NCI-H82 (cell line): ENCODE results near the gene HSF5.
A peak's percentile ranks its signal among the peaks of the same experiment; 100 is the strongest.
"Not testable (repeated sequence)": the region's sequence is repeated elsewhere in the genome, so short reads cannot be mapped to it uniquely, and the experiment has no call there.

ENCODE experiments used
- DNase-seq: peaks from one replicate; lab custom pipeline; 2025; lab: John Stamatoyannopoulos, UW

Gene HSF5

DNA sequence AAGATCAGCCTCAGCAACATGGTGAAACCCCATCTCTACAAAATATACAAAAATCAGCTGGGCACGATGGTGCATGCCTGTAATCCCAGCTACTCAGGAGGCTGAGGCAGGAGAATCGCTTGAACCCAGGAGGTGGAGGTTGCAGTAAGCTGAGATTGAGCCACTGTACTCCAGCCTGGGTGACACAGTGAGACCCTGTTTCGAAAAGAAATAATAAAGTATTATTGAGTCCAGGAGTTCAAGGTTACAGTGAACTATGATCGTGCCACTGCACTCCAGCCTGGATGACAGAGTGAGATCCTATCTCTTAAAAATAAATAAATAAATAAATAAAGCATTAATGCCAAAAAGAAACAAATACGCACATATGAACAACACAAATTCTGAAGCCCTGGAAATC is 6.4 kb downstream of the HSF5 start:
- DNase-seq: not testable (repeated sequence)

GRCh38 chr17:58480090-58480489 is 8.1 kb downstream of the HSF5 start:
- no peak for DNase-seq

GRCh38 chr17:58476812-58477211 is 11.4 kb downstream of the HSF5 start:
- DNase-seq: no peak

GRCh38 chr17:58475985-58476384 is 12.2 kb downstream of the HSF5 start:
- no peak for DNase-seq

DNA sequence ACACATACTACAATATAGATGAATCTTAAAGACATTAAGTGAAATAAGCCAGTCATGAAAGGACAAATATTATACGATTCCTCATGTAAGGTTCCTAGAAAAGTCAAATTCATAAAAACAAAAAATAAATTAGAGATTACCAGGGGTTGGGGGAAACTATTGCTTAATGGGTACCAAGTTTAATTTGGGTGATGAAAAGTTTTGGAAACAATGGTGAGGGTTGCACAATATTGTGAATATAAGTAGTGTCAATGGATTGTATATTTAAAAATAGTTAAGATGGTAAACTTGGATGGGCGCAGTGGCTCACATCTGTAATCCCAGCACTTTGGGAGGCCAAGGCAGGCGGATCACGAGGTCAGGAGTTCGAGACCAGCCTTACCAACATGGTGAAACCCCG is 17.9 kb downstream of the HSF5 start:
- no peak for DNase-seq

DNA sequence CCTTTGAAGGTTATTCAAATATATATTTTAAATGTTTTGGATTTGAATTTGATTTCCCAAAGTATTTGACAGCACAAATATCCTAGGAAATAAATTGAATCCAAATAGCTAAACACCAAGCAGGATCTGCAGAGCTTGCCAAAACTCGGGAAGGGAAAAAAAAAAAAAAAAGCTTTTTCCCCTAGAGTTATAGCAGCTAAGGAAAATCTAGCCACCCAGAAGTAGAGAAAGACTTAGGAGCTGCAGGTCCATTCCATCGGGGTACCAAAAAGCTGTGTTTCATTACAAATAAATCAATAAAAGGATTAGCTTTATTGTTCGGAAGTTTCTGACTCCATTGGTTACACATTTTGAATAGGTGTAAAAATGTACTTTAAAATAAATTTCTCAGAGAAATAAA is 19.3 kb downstream of the HSF5 start:
- DNase-seq: no peak

GRCh38 chr17:58455491-58455890 is 32.7 kb downstream of the HSF5 start:
- no peak for DNase-seq

DNA sequence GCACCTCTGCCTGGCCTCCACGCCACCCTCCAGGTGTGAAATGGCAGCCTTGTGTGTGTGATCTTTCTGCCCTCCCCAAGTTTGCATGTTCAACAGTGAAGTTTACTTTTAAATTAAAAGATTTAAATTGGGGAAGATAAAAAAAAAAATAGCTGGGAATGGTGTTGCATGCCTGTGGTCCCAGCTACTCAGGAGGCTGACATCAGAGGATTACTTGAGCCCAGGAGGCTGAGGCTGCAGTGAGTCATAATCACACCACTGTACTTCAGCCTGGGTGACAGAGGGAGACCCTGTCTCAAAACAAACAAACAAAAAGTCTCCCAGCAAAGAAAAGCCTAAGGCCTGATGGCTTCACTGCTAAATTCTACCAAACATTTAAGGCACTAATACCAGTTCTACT is 35.5 kb downstream of the HSF5 start:
- peak; percentile 19 for DNase-seq

DNA sequence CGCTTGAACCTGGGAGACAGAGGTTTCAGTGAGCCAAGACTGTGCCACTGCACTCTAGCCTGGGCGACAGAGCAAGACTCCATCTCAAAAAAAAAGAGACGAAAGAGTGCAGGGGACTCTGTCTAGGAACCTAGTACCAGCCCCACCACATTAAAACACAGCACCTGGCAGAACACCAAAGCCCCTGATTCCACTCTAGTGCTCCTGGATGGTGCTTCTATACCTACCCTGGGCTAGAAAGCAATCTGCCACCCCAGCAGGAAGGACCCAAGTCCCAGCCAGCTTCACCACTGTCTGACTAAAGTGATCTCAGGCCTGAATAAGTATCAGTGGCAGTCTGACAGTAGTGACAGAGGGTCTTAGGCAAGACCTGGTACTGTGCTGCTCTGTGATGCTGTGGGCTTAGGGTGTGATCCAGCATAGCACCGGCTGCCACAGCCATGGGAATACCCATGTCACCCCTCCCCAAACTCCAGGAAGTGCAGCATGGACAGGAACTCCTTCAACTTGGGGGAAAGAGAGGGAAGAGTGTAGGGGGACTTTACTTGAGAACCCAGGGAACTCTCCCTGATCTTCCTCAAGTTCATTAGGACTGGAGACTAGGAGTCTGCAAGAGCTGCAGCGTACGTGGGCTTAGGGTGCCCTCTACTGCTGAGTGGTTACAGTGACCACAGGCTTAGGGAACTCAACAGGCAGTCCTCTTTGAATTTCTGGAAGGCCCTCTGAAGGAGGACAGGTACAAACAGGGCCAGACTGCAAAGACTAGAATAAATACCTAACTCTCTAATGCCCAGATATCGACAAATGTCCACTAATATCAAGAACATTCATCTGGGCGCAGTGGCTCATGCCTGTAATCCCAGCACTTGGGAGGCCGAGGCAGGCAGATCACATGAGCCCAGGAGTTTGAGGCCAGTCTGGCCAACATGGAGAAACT is 40.9 kb downstream of the HSF5 start:
- peak; percentile 95 for DNase-seq

DNA sequence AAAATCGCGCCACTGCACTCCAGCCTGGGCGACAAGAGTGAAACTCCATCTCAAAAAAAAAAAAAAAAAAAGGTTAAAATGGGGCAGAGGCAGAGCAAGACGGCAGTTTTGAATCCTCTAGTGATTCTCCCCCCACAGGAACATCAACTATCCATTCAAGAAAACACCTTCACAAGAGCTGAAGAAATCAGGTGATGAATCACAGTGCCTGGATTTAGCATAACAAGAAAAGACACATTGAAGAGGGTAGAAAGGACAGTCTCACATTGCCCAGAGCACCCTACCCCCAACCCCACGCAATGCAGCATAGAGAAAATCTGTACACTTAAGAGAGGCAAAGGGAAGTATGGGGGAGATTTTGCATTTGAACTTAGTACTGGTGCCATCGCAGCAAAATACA is 42.1 kb downstream of the HSF5 start:
- DNase-seq: no peak

- DNase-seq: no peak
These were observed 51.4 kb downstream of the HSF5 start for GRCh38 chr17:58436805-58437239.

GRCh38 chr17:58436245-58436644 is 52.0 kb downstream of the HSF5 start:
- DNase-seq: no peak

DNA sequence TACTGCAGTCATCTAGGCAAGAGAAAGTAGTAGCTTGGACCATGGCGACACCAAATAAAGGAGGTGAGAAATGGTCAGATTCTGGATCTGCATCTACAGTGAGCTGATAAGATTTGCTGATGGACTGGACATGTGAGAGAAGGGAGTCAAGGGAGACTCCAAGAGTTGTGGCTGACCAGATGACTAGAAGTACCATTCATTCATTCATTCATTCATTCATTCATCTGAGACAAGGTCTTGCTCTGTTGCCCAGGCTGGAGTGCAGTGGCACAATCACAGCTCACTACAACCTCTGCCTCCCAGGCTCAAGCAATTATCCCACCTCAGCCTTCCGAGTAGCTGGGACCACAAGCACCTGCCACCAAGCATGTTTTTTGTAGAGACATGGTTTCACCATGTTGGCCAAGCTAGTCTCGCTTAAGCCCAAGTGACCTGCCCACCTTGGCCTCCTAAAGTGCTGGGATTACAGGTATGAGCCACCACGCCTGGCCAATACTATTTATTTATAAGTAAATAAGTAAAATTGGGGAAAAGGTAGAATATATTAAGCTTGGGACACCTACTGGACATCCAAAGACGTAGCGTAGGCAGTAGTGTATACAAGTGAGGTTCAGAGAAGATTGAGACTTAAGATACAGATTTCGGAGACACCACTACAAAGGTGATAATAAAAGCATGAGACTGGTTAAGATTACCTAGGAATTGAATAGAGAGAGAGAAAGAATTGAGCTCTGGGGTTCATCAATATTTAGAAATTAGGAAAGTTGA is 55.2 kb downstream of the HSF5 start:
- DNase-seq: no peak

DNA sequence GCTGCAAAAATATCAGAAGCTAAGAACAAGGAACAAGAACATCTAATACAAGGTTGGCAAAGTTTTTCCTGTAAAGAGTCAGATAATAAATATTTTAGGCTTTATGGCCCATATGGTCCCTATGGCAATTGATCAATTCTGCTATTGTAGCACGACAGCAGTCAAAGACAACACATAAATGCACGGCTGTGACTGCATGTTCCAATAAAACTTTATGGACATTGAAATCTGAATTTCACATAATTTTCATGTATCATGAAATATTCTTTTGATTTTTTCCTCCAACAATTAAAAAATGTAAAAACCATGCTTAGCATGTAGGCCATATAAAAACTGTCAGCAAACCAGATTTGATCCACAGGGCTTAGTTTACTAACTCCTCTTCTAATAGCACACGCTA is 60.4 kb downstream of the HSF5 start:
- no peak for DNase-seq

DNA sequence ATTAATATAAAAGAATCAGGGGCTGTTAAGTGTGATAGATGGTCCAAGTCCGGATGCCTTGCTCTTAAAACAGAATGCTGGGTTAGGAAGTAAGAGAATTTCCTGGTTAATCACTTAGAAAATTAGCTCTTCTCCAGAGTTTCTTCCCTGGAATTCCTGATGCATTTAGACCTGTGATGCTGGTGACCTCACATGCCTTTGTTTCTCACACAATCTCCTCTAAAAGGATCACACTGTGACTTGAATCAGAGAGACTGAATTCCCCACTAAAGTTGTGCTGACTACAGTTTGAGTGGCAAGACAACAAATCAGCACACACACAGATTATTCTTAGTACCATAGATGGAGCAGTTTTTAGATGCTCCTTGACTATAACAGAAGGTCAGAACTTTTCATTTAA is 66.5 kb downstream of the HSF5 start:
- peak; percentile 30 for DNase-seq

DNA sequence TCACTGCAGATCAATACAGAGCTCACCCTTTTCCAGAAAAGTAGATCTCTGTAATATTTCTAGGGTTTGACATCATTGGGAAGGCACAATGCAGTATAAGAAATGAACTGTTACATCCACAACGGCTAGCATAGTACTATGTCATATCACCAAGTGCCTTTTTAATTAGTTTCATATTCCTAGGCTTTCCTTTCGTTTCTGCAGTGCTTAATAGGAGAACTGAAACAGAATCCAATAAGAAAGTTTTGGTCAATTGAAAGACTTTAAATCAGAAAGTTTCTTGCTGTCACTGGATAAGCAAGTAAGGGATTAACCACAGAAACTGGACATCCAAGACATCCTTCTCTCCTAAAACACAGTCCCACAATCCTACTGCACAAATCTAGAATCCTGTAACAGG is 67.4 kb downstream of the HSF5 start:
- DNase-seq: no peak

GRCh38 chr17:58417300-58418092 is 70.7 kb downstream of the HSF5 start, which contains the start of gene RNF43:
RNF43 (minus strand) TSS chr17:58417534; CDS start chr17:58415577, 1,957 bp downstream.
- DNase-seq: peak; percentile 98

DNA sequence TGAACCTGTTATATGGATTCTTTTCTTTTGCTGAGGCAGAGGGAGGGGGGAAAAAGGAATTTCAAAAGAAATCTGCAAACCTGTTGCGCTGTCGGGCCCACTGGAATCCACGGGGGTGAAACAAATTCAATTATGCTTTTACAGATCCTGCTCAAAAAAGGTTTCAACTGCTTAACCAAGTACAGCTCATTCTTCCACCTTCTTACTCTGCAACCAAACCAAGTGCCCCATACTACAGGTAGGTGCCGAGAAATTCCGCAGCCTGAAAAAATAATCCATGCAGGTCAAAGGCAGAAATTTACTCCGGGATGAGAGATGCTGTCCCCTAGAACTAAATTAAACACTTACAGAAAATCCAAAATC is 71.3 kb downstream of the HSF5 start:
- no peak for DNase-seq

DNA sequence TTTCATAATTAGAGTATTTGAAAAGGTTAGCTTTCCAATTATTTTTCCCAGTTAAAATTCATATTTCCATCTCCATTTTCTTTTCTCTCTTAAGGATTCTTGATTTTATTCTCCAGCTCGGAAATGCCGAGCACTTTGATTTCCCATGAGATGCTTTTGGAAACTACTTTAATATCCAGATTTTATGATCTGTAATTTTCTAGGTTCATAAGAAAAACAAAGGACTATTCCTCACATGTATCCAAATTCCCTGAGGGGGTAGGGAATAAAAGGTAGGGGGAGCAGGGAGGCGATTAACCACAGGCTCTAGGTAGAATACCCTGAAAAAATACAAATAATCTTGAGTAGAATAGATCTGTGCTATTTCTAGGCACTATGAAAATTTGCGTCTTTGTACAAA is 71.8 kb downstream of the HSF5 start:
- DNase-seq: no peak

DNA sequence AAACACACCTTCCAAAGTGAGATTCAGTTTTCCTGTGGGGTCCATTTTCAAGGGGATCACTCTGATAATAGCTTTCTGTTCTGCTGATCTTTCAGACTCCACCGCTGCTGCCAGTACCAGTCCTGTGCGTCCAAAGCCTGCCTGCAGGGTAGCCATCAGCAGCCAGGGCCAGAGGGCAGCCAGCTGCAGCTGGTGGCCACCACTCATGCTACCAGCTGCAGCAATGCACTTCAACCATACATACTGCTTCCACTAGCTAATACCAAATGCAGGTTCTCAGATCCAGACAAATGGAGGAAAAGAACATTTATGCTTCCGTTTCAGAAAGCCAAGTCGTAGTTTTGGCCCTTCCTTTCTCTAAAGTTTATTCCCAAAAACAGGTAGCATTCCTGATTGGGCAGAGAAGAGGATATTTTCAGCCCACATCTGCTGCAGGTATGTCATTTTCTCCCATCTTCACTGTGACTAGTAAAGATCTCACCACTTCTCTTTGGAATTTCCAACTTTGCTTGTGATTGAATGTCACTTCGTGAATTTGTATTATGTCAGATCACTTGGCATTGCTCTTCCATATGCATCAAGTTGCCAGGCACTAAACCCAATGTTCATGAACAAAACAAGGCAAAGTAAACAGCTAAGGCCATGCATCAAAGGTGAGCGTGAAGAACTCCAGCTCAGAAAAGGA is 72.7 kb downstream of the HSF5 start:
- DNase-seq: no peak

DNA sequence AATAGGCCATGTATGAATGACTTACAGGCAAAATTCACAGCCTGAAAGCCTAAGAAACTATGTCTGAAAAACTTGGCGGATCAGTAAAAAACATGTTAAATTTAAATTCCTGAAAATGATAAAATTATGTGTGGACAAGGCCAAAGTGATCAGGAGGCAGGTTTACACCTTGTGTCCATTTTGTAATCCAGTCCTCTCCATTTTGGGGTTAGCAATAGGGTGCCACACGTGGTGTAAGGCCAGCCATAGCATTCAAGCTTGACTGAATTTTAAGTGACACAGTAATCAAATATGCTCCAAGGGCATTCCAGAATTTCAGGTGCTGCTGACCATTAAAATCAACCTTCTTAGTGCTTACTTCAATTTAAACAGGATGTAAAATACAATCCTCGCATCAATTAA is 73.6 kb downstream of the HSF5 start:
- no peak for DNase-seq

DNA sequence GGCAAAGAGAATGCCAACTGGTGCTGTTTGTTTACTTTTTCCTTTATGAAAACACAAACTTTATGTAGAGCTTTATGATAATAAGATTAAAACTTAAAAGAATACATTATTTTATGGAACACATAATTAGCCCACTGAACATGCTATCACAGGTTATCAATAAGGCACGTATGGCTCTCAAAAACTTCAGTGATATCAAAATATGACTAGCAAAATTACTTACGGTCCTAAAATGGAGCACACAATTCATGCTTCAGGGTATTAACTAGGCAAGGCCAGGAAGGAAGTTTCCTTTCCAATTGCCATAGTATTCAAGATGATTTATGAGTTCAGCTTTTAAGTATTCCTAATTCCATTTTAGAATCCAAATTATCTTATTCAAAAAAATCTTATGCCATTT is 74.5 kb downstream of the HSF5 start:
- DNase-seq: no peak
